ENCODE data around the gene TSPO.

- no peak for TF ChIP-seq EZH2 (IDR thresholded peaks at IDR 0.05; ENCODE audit: insufficient read depth, poor library complexity, severe bottlenecking)
- TF ChIP-seq EZH2phosphoT487 (IDR thresholded peaks at IDR 0.05; ENCODE audit: insufficient read depth, low read depth), result no peak
Observed at GRCh38 chr22:43136255-43136654, 15.1 kb upstream of the TSPO start.

All from GM23248 (cell line).